ENCODE measurements around the gene DNAJC27. TPM values are rescaled to one million over a fixed set of nuclear protein-coding genes. Genes with fewer than 3 reads are reported as not detected.

The DNAJC27 gene
- total RNA-seq, 1 experiment from 2014 or later = 5.1 TPM

DNA sequence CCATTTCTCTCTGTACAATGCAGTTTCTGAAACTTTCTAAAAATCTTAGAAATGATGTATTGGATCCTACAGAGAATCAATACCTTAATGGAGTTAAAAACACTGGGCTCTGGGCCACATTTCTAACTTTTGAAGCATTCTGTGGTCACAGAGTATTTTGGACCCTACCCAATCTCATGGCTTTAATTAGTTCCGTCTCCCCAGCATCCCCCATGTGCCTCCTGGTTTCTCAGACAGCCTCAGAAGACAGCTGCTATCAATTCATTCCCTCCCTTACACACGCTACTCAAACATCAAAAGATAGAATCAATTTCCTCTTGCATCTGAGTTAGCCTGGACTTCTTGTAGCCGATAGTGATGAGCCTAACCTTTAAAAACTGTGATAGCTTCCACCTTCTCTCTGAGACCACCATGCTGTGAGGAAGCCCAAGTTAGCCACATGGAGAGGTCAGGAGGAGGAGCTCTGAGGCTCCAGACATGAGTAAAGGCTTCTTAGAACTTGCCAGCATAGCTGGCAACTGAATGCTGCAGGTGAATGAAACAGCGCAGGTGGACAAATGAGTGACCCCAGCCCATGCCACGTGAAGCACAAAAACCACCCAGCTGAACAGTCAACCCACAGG, 62.1 kb downstream of the DNAJC27 start:
- Histone ChIP-seq H2BK20ac (ENCODE audit: low read depth, low read length, poor library complexity, severe bottlenecking) (no peak overlapping the region), H3K9me3 (ENCODE audit: control insufficient read depth, low read depth, low read length) (no peaks in the 10 kb centered on the region), H3K14ac (ENCODE audit: insufficient read depth, low read length) (no peak overlapping the region), H3K56ac (ENCODE audit: insufficient read length, low read depth, low read length) (no peak overlapping the region), H2AK5ac (ENCODE audit: insufficient read length, low read length) (no peak overlapping the region), H2BK15ac (ENCODE audit: low read depth, low read length) (no peak overlapping the region), H3K23ac (ENCODE audit: insufficient read length, low read depth, low read length) (no peak overlapping the region), H4K91ac (ENCODE audit: insufficient read length, low read depth, low read length) (no peak overlapping the region), H3K79me1 (ENCODE audit: insufficient read depth, low read depth, low read length, poor library complexity, severe bottlenecking) (no peaks in the 10 kb centered on the region), H3K79me2 (ENCODE audit: insufficient read depth, low read length) (no peaks in the 10 kb centered on the region), H3K9ac (ENCODE audit: extremely low read depth, insufficient read length, low read length) (no peak overlapping the region), H3K27ac (ENCODE audit: insufficient read length, low read depth, low read length) (no peak overlapping the region), H3K23me2 (ENCODE audit: insufficient read length, low read depth, low read length, poor library complexity, severe bottlenecking) (no peaks in the 10 kb centered on the region), H2BK120ac (ENCODE audit: low read depth, low read length, poor library complexity, severe bottlenecking) (no peak overlapping the region), H3K4me1 (ENCODE audit: insufficient read depth, low read length) (no peaks in the 10 kb centered on the region), H3K4me2 (ENCODE audit: insufficient read depth, insufficient read length, low read length) (no peak overlapping the region), H2BK12ac (ENCODE audit: insufficient read length, low read depth, low read length) (no peak overlapping the region), H2BK5ac (ENCODE audit: insufficient read length, low read length) (no peak overlapping the region), H3K27me3 (ENCODE audit: insufficient read depth, low read length) (no peaks in the 10 kb centered on the region), H3K18ac (ENCODE audit: insufficient read length, low read depth, low read length) (no peak overlapping the region), H3K4ac (ENCODE audit: low read depth, low read length) (no peak overlapping the region), H4K8ac (replicated peaks; ENCODE audit: insufficient read length, low read depth, low read length) (no peak overlapping the region), H3T11ph (ENCODE audit: low read length) (no peak overlapping the region), H4K20me1 (ENCODE audit: control insufficient read depth, insufficient read depth, insufficient read length) (no peaks in the 10 kb centered on the region), H2AFZ (ENCODE audit: low read length) (no peak overlapping the region), H4K5ac (ENCODE audit: insufficient read length, low read depth, low read length) (no peak overlapping the region)
- Mint-ChIP-seq H3K9me3 (peaks cover 0 to 7% of the 10 kb centered on the region in 2 experiments; a peak in 3 of 5 replicates), H3K27ac (no peak overlapping the region), H3K36me3 (ENCODE audit: insufficient read depth in 1 of 3, low read depth in 3 of 3) (peaks cover 23 to 33% (median 25%) of the 10 kb centered on the region in 3 experiments), H3K4me1 (peaks cover 6 to 9% of the 10 kb centered on the region in 2 experiments; a peak in 3 of 4 replicates), H3K27me3 (ENCODE audit: low read depth) (no peaks in the 10 kb centered on the region; the same call in 1 of the 2 replicates), H3K4me3 (no peak overlapping the region)
- no CpG with 5 or more reads among the region's 5 CpGs for WGBS (ENCODE audit: extremely low coverage, insufficient read length, low lambda C conversion rate)
- TF ChIP-seq, protein P1, sequence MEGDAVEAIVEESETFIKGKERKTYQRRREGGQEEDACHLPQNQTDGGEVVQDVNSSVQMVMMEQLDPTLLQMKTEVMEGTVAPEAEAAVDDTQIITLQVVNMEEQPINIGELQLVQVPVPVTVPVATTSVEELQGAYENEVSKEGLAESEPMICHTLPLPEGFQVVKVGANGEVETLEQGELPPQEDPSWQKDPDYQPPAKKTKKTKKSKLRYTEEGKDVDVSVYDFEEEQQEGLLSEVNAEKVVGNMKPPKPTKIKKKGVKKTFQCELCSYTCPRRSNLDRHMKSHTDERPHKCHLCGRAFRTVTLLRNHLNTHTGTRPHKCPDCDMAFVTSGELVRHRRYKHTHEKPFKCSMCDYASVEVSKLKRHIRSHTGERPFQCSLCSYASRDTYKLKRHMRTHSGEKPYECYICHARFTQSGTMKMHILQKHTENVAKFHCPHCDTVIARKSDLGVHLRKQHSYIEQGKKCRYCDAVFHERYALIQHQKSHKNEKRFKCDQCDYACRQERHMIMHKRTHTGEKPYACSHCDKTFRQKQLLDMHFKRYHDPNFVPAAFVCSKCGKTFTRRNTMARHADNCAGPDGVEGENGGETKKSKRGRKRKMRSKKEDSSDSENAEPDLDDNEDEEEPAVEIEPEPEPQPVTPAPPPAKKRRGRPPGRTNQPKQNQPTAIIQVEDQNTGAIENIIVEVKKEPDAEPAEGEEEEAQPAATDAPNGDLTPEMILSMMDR (conservative IDR thresholded peaks at IDR 0.05) = no peak
- no peak for DNase-seq

Data from H9 (cell line).